ENCODE measurements around the gene CHMP5.

CHMP5 gene

GRCh38 chr9:33244137-33244784 lies 20.6 kb upstream of the CHMP5 start:
- no peak for DNase-seq

- DNase-seq, result no peak
These were observed 19.5 kb upstream of the CHMP5 start for GRCh38 chr9:33245341-33245740.

- DNase-seq, result no peak
These were observed 18.5 kb upstream of the CHMP5 start for GRCh38 chr9:33246269-33246860.

- DNase-seq, result no peak
These were observed 16.2 kb upstream of the CHMP5 start for GRCh38 chr9:33248606-33249005.

GRCh38 chr9:33249087-33249658 lies 15.7 kb upstream of the CHMP5 start:
- DNase-seq, result no peak

GRCh38 chr9:33249983-33250382 lies 14.9 kb upstream of the CHMP5 start:
- DNase-seq, result no peak

GRCh38 chr9:33250458-33250995 lies 14.3 kb upstream of the CHMP5 start:
- DNase-seq, result no peak

- no peak for DNase-seq
These were observed 10.6 kb upstream of the CHMP5 start for GRCh38 chr9:33254211-33254610.

GRCh38 chr9:33255014-33255413 lies 9.8 kb upstream of the CHMP5 start:
- no peak for DNase-seq

GRCh38 chr9:33255471-33255870 lies 9.4 kb upstream of the CHMP5 start:
- no peak for DNase-seq

- DNase-seq, result no peak
These were observed 8.6 kb upstream of the CHMP5 start for GRCh38 chr9:33256236-33256635.

- DNase-seq, result no peak
These were observed 7.6 kb upstream of the CHMP5 start for GRCh38 chr9:33257276-33257675.

GRCh38 chr9:33260372-33260771 lies 4.5 kb upstream of the CHMP5 start:
- DNase-seq, result no peak

GRCh38 chr9:33263131-33264002 lies 1.5 kb upstream of the CHMP5 start:
- DNase-seq, result peak; percentile 37

- peak; percentile 66 for DNase-seq
These were observed 811 bp upstream of the CHMP5 start for GRCh38 chr9:33264003-33264472.

- no peak for DNase-seq
These were observed 489 bp downstream of the CHMP5 start for GRCh38 chr9:33265211-33265865.

GRCh38 chr9:33267151-33267767 lies 2.4 kb downstream of the CHMP5 start:
- DNase-seq, result no peak

- no peak for DNase-seq
These were observed 5.3 kb downstream of the CHMP5 start for GRCh38 chr9:33270146-33270545.

GRCh38 chr9:33272061-33272460 lies 7.2 kb downstream of the CHMP5 start:
- no peak for DNase-seq

- DNase-seq, result no peak
These were observed 8.6 kb downstream of the CHMP5 start for GRCh38 chr9:33273266-33273971.

GRCh38 chr9:33273972-33274328 lies 9.1 kb downstream of the CHMP5 start:
- DNase-seq, result no peak

- no peak for DNase-seq
These were observed 12.6 kb downstream of the CHMP5 start for GRCh38 chr9:33277484-33277883.
